ENCODE results near the gene TRERF1. TPM values are rescaled to one million over a fixed set of nuclear protein-coding genes. Genes with fewer than 3 reads are reported as not detected.

The TRERF1 gene
- total and polyA plus RNA-seq, 2 of the 8 experiments (the other 6 are each of a cell fraction or from before 2014, with no cell fraction given): 10.8 to 21.5 TPM

- TF ChIP-seq HDAC2 (IDR thresholded peaks at IDR 0.05; ENCODE audit: borderline replicate concordance in 1 of 2, low read depth in 2 of 2, low read length in 2 of 2): 0 out of 4 replicates have a peak, but pooled peaks of 1 of the 2 experiments have one; percentile 14
- peak; percentile 45 for TF ChIP-seq BACH1 (IDR thresholded peaks at IDR 0.05; ENCODE audit: low read length)
- peak; percentile 44 to 55; a peak in 1 of 4 replicates for TF ChIP-seq SIN3A (conservative IDR thresholded peaks at IDR 0.05 in 1 of 2, IDR thresholded peaks at IDR 0.05 in 1 of 2; ENCODE audit: low read depth in 1 of 2, low read length in 2 of 2)
- TF ChIP-seq ASH2L (IDR thresholded peaks at IDR 0.05; ENCODE audit: low read length): peak; percentile 83
Observed at GRCh38 chr6:42451333-42452170, at the start of gene TRERF1 (continued).

All from H1 (cell line).